ENCODE measurements around the gene IFNGR2.
"Not testable (repeated sequence)": the region's sequence is repeated elsewhere in the genome, so short reads cannot be mapped to it uniquely, and the experiment has no call there.

Gene IFNGR2

GRCh38 chr21:33377221-33377920 is 25.8 kb upstream of the IFNGR2 start:
- no peak for DNase-seq (ENCODE audit: low read depth)

DNA sequence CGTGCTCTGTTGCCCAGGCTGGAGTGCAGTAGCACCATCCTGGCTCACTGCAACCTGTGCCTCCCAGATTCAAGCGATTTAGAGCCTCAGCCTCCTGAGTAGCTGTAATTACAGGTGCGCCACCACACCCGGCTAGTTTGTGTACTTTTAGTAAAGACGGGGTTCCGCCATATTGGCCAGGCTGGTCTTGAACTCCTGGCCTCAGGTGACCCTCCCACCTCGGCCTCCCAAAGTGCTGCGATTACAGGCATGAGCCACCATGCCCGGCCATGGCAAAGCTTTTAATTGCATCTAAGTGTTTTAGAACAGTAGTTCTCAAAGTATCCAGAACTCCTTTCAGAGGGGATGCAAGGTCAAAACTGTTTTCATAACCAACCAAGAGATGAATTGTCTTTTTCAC is 25.1 kb upstream of the IFNGR2 start:
- DNase-seq (ENCODE audit: low read depth) = no peak

- DNase-seq (ENCODE audit: low read depth) = not testable (repeated sequence)
These were observed 23.3 kb upstream of the IFNGR2 start for GRCh38 chr21:33379934-33380333.

DNA sequence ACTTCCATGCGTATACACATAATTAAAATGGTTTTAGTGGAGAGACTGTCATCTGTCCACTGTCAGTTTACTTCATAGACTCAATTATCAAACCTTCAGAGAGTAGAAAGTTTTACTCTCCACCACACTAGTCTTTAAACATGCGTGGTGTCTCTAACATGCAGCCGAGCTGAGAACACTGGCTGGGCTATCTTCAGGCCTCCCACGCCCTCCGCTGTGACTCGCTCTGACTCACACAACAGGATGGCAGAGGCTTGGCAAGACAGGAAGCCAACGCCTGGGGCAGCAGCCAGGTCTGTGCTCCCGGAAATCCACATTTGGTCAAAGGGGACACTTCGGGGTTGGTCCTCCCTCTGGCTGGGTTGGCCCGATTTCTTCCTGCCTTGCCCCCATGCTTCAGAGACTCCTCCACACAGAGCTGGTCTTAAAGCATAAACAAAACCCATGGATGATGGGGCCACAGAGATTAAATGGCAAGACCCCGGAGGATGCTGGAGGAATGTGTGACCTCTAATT is 22.7 kb upstream of the IFNGR2 start:
- DNase-seq (ENCODE audit: low read depth) = peak; percentile 78

GRCh38 chr21:33381381-33381780 is 21.8 kb upstream of the IFNGR2 start:
- not testable (repeated sequence) for DNase-seq (ENCODE audit: low read depth)

GRCh38 chr21:33383056-33383888 is 19.9 kb upstream of the IFNGR2 start:
- DNase-seq (ENCODE audit: low read depth) = peak; percentile 49

- peak; percentile 29 for DNase-seq (ENCODE audit: low read depth)
These were observed 18.3 kb upstream of the IFNGR2 start for GRCh38 chr21:33384841-33385331.

DNA sequence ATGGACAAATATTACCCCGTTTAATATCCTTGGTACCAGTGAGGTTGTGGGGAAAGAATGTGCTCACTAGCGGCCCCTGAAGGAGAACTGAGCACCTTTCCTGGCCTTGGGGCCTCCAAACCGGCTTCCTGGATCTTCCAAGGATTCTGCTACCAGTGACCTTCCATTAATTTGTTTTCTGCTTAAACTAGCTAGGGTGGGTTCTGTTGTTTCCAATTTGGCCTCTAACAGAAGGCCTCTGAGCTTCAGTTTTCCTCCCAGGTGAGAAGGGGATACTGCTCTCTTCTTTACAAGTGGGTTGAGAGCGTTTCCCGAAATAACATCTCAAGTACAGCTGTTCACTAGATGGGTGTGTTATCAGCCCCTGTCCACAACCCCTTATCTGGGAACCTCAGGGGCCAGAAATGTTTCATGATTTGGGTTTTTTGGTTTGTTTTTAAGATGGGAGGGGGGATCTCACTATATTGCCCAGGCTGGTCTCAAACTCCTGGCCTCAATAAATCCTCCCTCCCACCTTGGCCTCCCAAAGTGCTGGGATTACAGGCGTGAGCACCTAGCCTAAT is 16.9 kb upstream of the IFNGR2 start:
- no peak for DNase-seq (ENCODE audit: low read depth)

- no peak for DNase-seq (ENCODE audit: low read depth)
These were observed 15.9 kb upstream of the IFNGR2 start for GRCh38 chr21:33387294-33387693.

DNA sequence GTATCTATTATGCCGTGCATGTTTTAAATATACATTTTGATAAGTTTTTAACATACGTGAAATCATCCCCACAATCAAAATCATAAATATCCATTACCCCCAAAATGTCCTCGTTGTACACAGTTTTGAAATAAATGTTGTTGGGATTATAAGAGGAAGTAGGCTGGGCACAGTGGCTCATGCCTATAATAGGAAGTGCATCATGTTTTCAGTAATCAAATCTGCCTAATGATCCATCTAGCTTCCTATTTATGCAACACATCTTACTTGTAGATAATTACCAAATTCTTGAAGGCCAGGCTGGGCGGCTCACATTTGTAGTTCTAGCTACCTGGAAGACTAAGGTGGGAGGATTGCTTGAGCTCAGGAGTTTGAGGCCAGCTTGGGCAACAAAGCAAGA is 15.0 kb upstream of the IFNGR2 start:
- no peak for DNase-seq (ENCODE audit: low read depth)

GRCh38 chr21:33390479-33390878 is 12.7 kb upstream of the IFNGR2 start:
- no peak for DNase-seq (ENCODE audit: low read depth)

DNA sequence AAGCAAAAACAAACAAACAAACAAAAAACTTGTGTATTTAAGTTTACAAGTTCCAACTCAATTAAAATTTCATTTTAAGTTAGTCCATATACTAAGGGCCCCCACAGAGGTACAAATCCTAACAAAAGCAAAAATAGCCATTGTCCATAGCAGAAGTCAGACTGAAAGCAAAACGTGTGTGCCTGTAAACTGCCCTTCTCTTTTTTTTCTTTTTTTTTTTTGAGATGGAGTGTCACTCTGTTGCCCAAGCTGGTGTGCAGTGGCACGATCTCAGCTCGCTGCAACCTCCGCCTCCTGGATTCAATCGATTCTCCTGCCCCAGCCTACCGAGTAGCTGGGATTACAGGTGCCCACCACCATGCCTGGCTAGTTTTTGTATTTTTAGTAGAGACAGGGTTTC is 11.6 kb upstream of the IFNGR2 start:
- DNase-seq (ENCODE audit: low read depth) = no peak

- no peak for DNase-seq (ENCODE audit: low read depth)
These were observed 10.8 kb upstream of the IFNGR2 start for GRCh38 chr21:33392284-33392985.

DNA sequence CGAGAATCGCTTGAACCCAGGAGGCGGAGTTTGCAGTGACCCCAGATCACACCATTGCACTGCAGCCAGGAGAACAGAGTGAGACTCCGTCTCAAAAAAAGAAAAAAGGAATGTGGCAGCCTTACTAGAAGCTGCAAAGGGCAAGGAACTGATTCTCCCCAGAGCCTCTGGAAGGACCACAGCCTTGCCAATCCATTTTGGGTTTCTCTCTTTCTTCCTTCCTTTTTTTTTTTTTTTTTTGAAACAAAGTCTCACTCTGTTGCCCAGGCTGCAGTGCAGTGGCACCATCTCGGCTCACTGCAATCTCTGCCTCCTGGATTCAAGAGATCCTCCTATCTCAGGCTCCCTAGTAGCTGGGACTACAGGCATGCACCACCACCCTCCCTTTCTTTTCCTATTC is 9.9 kb upstream of the IFNGR2 start:
- DNase-seq (ENCODE audit: low read depth) = no peak

DNA sequence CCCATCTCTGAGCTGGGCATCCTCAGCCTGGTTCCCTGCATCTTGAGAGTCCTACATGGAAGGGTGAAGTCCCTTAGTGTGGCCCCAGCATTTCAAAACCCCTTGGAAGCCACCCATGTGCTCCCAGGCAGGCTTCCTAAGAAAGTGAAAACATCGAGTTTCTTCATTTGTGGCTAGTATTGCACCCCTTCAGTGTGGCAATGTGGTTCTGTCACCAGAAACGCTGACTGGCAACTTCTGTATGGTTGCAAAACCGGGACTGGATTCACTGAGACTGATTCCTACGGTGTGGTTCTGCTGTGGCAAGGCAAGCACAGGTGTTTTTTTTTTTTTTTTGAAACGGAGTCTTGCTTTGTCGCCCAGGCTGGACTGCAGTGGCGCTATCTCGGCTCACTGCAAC is 9.0 kb upstream of the IFNGR2 start:
- DNase-seq (ENCODE audit: low read depth) = no peak

DNA sequence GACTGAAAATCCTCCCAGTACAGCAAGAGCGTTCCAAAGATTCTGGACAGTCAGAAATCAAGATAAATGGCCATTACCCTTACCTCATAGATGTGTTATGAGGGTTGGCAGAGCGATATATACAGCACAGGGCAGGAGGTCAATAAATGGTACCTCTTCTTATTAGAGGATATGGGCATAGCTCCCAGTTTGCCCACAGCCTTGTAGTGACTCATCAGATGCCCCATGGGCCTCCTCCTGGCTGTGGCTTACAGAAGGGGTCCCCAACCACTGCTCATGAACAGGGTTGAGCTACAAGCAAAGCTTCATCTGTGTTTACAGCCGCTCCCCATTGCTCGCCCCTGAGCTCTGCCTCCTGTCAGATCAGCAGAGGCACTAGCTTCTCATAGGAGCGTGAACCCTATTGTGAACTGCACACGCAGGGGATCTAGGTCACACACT is 7.3 kb upstream of the IFNGR2 start:
- DNase-seq (ENCODE audit: low read depth) = no peak

- DNase-seq (ENCODE audit: low read depth) = no peak
These were observed 6.8 kb upstream of the IFNGR2 start for GRCh38 chr21:33396436-33396835.

DNA sequence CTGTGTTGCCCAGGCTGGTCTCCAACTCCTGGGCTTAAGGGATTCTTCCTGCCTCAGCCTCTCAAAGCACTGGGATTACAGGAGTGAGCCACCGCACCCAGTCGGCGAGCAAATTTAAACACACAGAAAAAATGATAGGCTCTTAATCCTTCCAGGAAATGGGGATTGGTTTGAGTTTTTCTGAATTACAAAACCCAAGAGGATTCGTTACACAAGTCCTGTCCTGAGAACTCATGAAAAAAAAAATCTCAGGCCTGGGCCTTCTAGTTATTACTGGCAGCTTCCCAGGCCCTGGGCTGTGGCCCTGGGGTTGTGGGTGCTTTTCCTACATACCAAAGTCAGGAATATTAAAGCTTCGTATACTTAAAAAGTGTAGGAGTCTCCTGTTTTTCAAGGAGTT is 6.3 kb upstream of the IFNGR2 start:
- no peak for DNase-seq (ENCODE audit: low read depth)

DNA sequence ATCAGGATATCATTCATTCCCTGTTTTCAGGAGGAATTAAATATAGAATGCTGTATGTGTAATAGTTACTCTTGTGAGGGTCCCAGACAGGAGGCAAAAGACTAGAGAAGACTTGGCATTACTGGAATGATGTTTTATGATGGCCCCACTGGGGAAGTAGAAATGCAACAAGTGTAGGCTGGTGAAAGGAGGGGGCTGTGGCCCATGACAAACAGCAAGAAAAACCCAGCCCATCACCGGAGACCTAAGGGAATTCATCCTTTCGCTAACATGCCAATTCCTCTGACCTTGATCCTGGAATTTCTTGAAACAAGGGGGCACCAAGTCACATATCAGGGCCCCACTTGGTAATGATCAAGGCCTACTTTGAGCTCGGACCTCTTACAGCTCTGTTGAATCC is 5.5 kb upstream of the IFNGR2 start:
- no peak for DNase-seq (ENCODE audit: low read depth)

DNA sequence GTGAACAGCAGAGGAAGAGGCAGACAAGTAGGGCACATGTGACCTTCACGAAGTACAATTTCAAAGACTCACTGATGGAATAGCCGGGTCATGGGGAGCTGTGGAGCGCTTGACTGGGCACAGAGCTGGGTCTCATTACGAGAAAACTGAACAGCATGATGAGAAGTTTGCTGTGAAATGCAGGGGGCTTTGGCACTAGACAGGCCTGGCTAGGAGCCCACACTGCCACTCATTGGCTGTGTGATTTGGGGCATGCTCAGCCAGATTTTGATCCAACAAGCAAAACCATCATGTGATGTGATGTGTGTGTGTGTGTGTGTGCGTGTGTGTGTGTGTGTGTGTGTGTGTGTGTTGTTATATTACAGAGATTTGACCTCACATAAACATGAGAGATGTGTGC is 4.9 kb upstream of the IFNGR2 start:
- DNase-seq (ENCODE audit: low read depth) = no peak

DNA sequence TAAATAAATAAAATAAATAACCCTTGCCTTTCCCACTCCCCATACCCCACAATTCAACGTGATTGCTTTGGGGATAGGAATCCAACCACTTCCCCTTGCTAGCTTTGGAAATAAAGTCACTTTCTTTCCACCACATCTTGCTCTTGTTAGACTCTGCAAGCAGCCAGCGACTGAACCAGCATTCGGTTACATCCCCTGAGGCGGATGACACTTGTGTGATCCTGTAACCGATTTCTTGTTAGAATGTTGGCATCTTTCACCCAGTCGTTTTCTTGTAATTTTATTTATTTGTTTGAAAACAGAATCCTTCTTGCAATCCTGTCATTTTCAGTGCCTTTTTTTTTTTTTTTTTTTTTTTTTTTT is 1.6 kb upstream of the IFNGR2 start:
- DNase-seq (ENCODE audit: low read depth) = no peak

Measured in activated gamma-delta T cell treated with anti-CD3 and anti-CD28 coated beads, Interleukin-2, amount 50 U/mL, for 16 hours (primary cell).